Colonic mucosa (tissue), 4 donors: ENCODE data around the gene COL12A1. TPM values are rescaled to one million over a fixed set of nuclear protein-coding genes. Genes with fewer than 3 reads are reported as not detected.

Experiments
- DNase-seq: peaks from one replicate; pipeline ENCODE4 v3.0.0-alpha.2; 2020
- H3K27ac ChIP-seq: fragments of 200-600 bp; one replicate; pipeline ENCODE4 v1.8.0; 2021
- H3K27me3 ChIP-seq: fragments of 200-600 bp; one replicate; pipeline ENCODE4 v1.8.0; 2021
- H3K36me3 ChIP-seq: fragments of 200-600 bp; one replicate; pipeline ENCODE4 v1.8.0; 2021
- H3K4me1 ChIP-seq: fragments of 200-600 bp; one replicate; pipeline ENCODE4 v1.8.0; 2021; ENCODE audit warnings: mild to moderate bottlenecking
- H3K4me3 ChIP-seq: fragments of 200-600 bp; one replicate; pipeline ENCODE4 v1.8.0; 2021
- H3K9ac ChIP-seq, 2 donors: one replicate each; pipeline ENCODE4 v1.7.0; 2013; ENCODE audit warnings: control low read depth in 2 of 2, low read depth in 2 of 2, low read length in 2 of 2
- H3K9me3 ChIP-seq: fragments of 200-600 bp; one replicate; pipeline ENCODE4 v1.8.0; 2021
- intact Hi-C: fragments of 100-400 bp; cut with DNase I; formaldehyde crosslinking; loops from one replicate; pipeline ENCODE4 v1.14.1; 2022
- total RNA-seq, 2 donors: library from RNA; stranded (reverse); fragmentation: NEBNext Ultra II Directional in 1 of 2; extraction: Animal tissue kit (Norgen Biotek cat#: 25700) in 1 of 2; gene quantifications; one replicate each; pipeline ENCODE4 v1.2.1, GENCODE V29; 2021
- TF ChIP-seq, protein P1 (sequence below): fragments of 200-600 bp; IDR thresholded peaks from one replicate; pipeline ENCODE4 v1.8.0; 2022; ENCODE audit warnings: antibody characterized with exemption, mild to moderate bottlenecking
- donor health status: healthy.
- donor health status: DM: no; HTN: no; CAD: no.
- donor health status: DM: no; HTN: no; CAD: no.

The COL12A1 gene
- total RNA-seq, 2 donors from 2014 or later, result 3.6 to 20.2 TPM

DNA sequence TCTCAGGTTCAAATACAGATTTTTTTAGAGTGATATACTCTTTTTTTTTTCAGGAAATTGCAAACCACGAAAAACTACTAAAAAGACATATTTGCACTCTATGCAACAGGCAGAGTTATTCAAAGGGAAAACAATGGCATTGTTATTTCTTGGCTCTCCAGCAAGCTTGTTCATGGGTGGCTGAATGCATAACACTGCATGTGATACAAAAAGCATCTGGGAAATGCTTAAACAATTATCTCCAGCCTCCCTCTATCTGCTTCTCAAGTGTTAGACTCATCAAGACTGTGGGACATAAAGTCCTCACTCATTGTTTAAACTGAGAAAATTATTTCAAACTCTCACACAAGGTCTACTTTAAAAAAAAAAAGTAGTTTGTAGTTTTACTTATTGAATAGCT is 7.3 kb upstream of the COL12A1 start:
- TF ChIP-seq, protein P1, sequence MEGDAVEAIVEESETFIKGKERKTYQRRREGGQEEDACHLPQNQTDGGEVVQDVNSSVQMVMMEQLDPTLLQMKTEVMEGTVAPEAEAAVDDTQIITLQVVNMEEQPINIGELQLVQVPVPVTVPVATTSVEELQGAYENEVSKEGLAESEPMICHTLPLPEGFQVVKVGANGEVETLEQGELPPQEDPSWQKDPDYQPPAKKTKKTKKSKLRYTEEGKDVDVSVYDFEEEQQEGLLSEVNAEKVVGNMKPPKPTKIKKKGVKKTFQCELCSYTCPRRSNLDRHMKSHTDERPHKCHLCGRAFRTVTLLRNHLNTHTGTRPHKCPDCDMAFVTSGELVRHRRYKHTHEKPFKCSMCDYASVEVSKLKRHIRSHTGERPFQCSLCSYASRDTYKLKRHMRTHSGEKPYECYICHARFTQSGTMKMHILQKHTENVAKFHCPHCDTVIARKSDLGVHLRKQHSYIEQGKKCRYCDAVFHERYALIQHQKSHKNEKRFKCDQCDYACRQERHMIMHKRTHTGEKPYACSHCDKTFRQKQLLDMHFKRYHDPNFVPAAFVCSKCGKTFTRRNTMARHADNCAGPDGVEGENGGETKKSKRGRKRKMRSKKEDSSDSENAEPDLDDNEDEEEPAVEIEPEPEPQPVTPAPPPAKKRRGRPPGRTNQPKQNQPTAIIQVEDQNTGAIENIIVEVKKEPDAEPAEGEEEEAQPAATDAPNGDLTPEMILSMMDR, result no peak
- H3K27me3 ChIP-seq, result peaks cover 6% of the 10 kb centered on the region
- H3K4me3 ChIP-seq, result no peak overlapping the region
- no peaks in the 10 kb centered on the region for H3K4me1 ChIP-seq
- no peak overlapping the region for H3K9ac ChIP-seq
- H3K36me3 ChIP-seq, result no peaks in the 10 kb centered on the region
- intact Hi-C loops, result loop anchor here (10.0 kb wide), 1 partner anchor 1118 kb away; no protein-coding TSS in a partner anchor
- H3K9me3 ChIP-seq, result no peaks in the 10 kb centered on the region
- no peak for DNase-seq
- no peak overlapping the region for H3K27ac ChIP-seq

DNA sequence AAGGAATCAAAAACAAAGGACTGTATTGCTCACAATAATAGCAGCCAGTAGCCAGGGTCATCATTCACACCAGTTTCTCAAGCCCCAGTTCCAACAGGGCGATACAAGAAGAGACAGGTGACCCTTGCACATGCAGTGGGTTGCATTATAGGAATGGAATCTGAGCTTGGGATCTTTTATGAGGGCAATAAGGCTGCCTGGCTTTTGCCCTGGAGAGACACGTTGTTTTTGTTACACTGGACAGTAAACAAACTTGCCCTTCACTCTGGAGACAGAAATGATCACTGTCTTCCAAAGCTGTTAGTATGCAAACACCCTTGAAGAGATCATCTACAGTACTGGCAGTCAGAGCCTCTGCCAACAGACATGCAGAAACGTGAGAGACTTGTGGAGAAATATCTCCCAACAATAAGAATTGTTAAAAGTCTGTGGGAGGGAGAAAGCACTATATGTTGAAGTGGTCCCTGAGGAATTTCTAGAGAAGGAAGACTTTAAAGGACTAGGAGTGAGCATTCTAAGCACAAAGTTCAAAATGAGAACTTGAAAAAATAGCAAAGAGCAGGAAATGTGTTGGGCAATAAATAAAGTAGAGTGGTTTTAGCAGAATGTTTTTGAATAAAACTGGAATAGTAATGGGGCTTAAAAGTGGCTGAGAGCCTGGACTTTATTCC is 6.2 kb upstream of the COL12A1 start:
- Histone ChIP-seq H3K9ac (no peak overlapping the region), H3K9me3 (no peaks in the 10 kb centered on the region), H3K4me1 (no peaks in the 10 kb centered on the region), H3K4me3 (no peak overlapping the region), H3K36me3 (no peaks in the 10 kb centered on the region), H3K27ac (no peak overlapping the region), H3K27me3 (peaks cover 14% of the 10 kb centered on the region)
- intact Hi-C loops, result loop anchor here (10.0 kb wide), 1 partner anchor 1117 kb away; no protein-coding TSS in a partner anchor
- TF ChIP-seq, protein P1, result no peak
- DNase-seq, result no peak

DNA sequence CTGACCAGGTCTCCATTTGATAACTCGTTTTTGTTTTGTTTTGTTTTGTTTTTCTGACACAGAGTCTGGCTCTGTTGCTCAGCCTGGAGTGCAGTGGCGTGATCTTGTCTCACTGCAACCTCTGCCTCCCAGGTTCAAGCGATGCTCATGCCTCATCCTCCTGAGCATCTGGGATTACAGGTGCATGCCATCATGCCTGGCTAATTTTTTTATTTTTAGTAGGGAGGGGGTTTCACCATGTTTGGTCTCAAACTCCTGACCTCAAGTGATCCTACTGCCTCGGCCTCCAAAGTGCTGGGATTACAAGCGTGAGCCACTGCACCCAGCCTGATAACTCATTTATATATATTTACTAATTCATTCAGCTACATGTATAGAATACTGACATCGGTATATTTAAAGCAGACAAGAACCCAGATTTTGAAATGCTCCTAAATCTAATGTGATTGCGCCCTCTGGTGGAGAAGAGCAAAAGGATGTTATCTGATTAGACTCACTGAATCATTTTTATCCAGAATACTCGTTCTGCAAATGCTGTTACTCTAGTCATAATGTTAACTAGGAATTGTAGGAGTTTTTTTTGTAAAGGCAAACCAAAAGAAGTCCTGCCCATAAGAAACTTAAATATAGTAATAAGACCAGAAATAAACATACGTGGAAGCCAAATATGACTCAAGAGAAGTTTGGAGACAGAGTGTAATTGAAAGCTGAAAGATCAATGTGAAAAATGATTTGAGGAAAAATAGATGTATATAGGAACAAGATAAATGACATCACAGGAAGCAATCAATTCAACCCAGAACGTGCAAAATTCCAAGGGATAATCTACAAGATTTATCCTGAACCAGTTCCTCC is 5.3 kb upstream of the COL12A1 start:
- no peak overlapping the region for H3K4me3 ChIP-seq
- intact Hi-C loops, result loop anchor here (10.0 kb wide), 1 partner anchor 1116 kb away; no protein-coding TSS in a partner anchor
- H3K4me1 ChIP-seq, result peaks cover 3% of the 10 kb centered on the region
- peaks cover 24% of the 10 kb centered on the region for H3K27me3 ChIP-seq
- H3K27ac ChIP-seq, result no peak overlapping the region
- peak; percentile 60 for DNase-seq
- H3K9me3 ChIP-seq, result no peaks in the 10 kb centered on the region
- TF ChIP-seq, protein P1, result peak; percentile 80
- no peak overlapping the region for H3K9ac ChIP-seq
- H3K36me3 ChIP-seq, result no peaks in the 10 kb centered on the region

DNA sequence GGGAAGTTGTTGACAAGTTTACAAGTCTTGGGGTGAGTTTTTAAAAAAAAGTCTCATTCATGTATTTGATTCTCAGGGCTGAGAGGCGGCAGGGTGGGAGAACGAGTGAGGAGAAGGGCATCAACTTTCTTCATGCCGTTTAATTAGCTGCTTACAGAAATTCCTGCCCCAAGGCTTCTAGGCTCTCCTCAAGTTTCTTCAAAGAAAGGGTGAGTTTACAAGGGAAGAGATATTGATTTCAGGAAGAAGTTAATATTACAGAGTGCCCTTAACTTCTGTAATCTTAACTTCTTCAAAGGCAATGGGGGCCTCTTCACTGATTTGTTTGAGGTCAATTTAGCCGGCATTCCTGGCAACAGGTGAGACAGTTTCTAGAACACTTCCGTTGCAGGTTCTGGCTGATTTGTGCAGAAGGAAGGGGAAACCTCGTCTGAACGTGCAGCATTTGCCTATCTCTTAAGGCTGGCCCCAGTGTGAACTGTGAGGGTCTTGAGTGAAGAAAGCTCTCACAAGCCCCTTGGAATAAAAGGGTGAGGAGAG is 3.4 kb upstream of the COL12A1 start:
- Histone ChIP-seq H3K4me1 (peaks cover 5% of the 10 kb centered on the region), H3K9ac (no peak overlapping the region), H3K27ac (no peak overlapping the region), H3K27me3 (peaks cover 42% of the 10 kb centered on the region), H3K36me3 (no peaks in the 10 kb centered on the region), H3K4me3 (no peak overlapping the region), H3K9me3 (no peaks in the 10 kb centered on the region)
- TF ChIP-seq, protein P1, result peak; percentile 10
- no peak for DNase-seq
- intact Hi-C loops, result loop anchor here (2.0 to 5.0 kb wide), 3 partner anchors 797 to 1468 kb away; no protein-coding TSS in a partner anchor
